ENCODE results near the gene TCERG1. TPM values are rescaled to one million over a fixed set of nuclear protein-coding genes. Genes with fewer than 3 reads are reported as not detected.

The TCERG1 gene
- total RNA-seq, 1 donor from 2014 or later: 227 TPM

DNA sequence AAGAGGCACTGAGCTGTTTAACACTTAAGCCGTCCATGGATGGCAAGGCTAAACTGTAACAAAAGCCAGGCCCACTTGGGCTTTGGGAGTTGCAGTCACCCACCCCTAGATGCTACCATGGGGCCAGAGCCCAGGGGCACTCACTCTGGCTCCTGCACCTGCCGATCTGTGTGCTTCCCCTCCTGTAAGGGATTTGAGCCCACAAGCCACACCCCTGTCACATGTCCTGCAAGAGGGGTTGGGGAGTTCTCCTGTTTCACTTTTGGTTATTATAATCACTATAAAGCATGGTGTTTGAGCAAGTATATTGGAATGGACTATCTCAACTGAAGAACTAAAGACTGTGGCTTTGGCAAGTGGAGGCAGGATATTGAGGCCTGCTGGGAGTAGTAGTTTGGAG lies 82.9 kb downstream of the TCERG1 start:
- Mint-ChIP-seq H3K27me3 (ENCODE audit: insufficient read depth, low read depth) (peaks cover 5% of the 10 kb centered on the region), H3K4me1 (peaks cover 8% of the 10 kb centered on the region), H3K36me3 (no peaks in the 10 kb centered on the region), H3K9me3 (peaks cover 2% of the 10 kb centered on the region), H3K4me3 (no peak overlapping the region), H3K27ac (no peak overlapping the region)
- no peak overlapping the region for H2AFZ ChIP-seq (replicated peaks)
- no peaks in the 10 kb centered on the region for H3F3A ChIP-seq (ENCODE audit: low read depth)
- H3K4me1 ChIP-seq: no peaks in the 10 kb centered on the region
- no peaks in the 10 kb centered on the region for H3K27me3 ChIP-seq
- no peaks in the 10 kb centered on the region for H3K36me3 ChIP-seq
- no peak overlapping the region for H3K9ac ChIP-seq
- no peaks in the 10 kb centered on the region for H4K20me1 ChIP-seq (ENCODE audit: low read depth)
- TF ChIP-seq, protein P1, sequence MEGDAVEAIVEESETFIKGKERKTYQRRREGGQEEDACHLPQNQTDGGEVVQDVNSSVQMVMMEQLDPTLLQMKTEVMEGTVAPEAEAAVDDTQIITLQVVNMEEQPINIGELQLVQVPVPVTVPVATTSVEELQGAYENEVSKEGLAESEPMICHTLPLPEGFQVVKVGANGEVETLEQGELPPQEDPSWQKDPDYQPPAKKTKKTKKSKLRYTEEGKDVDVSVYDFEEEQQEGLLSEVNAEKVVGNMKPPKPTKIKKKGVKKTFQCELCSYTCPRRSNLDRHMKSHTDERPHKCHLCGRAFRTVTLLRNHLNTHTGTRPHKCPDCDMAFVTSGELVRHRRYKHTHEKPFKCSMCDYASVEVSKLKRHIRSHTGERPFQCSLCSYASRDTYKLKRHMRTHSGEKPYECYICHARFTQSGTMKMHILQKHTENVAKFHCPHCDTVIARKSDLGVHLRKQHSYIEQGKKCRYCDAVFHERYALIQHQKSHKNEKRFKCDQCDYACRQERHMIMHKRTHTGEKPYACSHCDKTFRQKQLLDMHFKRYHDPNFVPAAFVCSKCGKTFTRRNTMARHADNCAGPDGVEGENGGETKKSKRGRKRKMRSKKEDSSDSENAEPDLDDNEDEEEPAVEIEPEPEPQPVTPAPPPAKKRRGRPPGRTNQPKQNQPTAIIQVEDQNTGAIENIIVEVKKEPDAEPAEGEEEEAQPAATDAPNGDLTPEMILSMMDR (IDR thresholded peaks at IDR 0.05): no peak
- TF ChIP-seq EZH2 (IDR thresholded peaks at IDR 0.05) (no peak), EZH2phosphoT487 (IDR thresholded peaks at IDR 0.05) (no peak)
- no peaks in the 10 kb centered on the region for H3K9me3 ChIP-seq (ENCODE audit: low read depth)
- no peak overlapping the region for H3K27ac ChIP-seq
- no peak overlapping the region for H3K4me2 ChIP-seq
- no peak for DNase-seq (ENCODE audit: low spot score)
- H3K4me3 ChIP-seq: no peak overlapping the region
- no peaks in the 10 kb centered on the region for H3K79me2 ChIP-seq (ENCODE audit: low read depth)

DNA sequence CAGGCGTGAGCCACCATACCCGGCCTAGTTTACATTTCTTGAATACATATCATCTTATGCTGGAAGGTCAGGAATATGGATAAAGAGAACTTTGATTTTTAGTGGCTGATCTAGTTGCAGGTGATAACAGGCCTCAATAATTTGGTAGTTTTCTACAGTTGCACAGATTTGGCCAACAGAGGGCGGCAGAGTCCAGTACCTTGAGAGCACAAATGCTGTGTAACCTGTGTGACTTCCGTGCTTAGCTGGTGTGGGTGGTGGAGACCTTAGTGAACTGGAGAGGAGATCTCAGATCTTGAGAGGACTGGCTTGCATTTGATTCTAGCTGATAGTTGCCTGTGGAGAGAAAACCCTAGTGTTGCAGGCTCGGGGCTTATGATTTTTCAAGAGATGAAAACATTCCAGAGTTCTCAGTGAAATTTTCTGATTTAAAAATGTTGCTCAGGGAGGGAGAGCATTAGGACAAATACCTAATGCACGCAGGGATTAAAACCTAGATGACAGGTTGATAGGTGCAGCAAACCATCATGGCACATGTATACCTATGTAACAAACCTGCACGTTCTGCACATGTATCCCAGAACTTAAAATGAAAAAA lies 86.2 kb downstream of the TCERG1 start:
- peak overlapping the region; percentile 95 for H2AFZ ChIP-seq (replicated peaks)
- peaks cover 8% of the 10 kb centered on the region for H3K4me1 Mint-ChIP-seq
- H3K27ac Mint-ChIP-seq: no peak overlapping the region

DNA sequence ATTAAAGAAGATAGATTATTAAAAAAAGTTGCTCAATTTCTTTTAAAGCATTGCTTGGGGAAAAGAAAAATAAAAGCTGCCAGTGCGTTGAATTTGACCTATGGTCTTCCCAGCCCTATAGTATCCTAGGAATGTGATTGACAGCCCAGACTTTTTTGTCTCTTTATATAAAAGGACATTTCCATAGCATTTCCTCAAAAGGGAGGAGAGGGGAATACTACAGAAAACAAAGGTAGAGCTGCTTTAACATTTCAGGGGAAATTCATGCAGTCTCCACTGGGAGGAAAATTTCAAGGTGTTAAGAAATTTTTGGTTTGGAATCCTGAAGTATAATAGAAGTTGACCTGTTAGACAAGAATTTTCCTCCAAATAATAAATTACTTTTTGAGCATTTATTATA lies 86.7 kb downstream of the TCERG1 start:
- Histone ChIP-seq H3K36me3 (no peaks in the 10 kb centered on the region), H3K9ac (no peak overlapping the region), H3K4me2 (no peak overlapping the region), H3K4me1 (no peaks in the 10 kb centered on the region), H3K4me3 (no peak overlapping the region), H3K9me3 (ENCODE audit: low read depth) (no peaks in the 10 kb centered on the region), H3K27ac (no peak overlapping the region), H3K79me2 (ENCODE audit: low read depth) (no peaks in the 10 kb centered on the region), H4K20me1 (ENCODE audit: low read depth) (no peaks in the 10 kb centered on the region), H3F3A (ENCODE audit: low read depth) (no peaks in the 10 kb centered on the region), H2AFZ (replicated peaks) (no peak overlapping the region), H3K27me3 (no peaks in the 10 kb centered on the region)
- Mint-ChIP-seq H3K27ac (no peak overlapping the region), H3K27me3 (ENCODE audit: insufficient read depth, low read depth) (peaks cover 4% of the 10 kb centered on the region), H3K36me3 (no peaks in the 10 kb centered on the region), H3K4me1 (peaks cover 8% of the 10 kb centered on the region), H3K9me3 (no peaks in the 10 kb centered on the region), H3K4me3 (no peak overlapping the region)
- no peak for TF ChIP-seq EZH2 (IDR thresholded peaks at IDR 0.05)
- TF ChIP-seq EZH2phosphoT487 (IDR thresholded peaks at IDR 0.05): no peak
- TF ChIP-seq, protein P1 (IDR thresholded peaks at IDR 0.05): no peak
- DNase-seq (ENCODE audit: low spot score): no peak

More for the DNA sequence above, 86.2 kb downstream of the TCERG1 start:
- Mint-ChIP-seq H3K27me3 (ENCODE audit: insufficient read depth, low read depth) (peaks cover 5% of the 10 kb centered on the region), H3K4me3 (no peak overlapping the region), H3K9me3 (peaks cover under 1% of the 10 kb centered on the region), H3K36me3 (no peaks in the 10 kb centered on the region)
- Histone ChIP-seq H3K79me2 (ENCODE audit: low read depth) (no peaks in the 10 kb centered on the region), H3K4me3 (no peak overlapping the region), H3K4me2 (no peak overlapping the region), H3K36me3 (no peaks in the 10 kb centered on the region), H3F3A (ENCODE audit: low read depth) (no peaks in the 10 kb centered on the region), H3K27ac (no peak overlapping the region), H3K9me3 (ENCODE audit: low read depth) (no peaks in the 10 kb centered on the region), H3K27me3 (no peaks in the 10 kb centered on the region), H4K20me1 (ENCODE audit: low read depth) (no peaks in the 10 kb centered on the region), H3K9ac (no peak overlapping the region), H3K4me1 (no peaks in the 10 kb centered on the region)
- DNase-seq (ENCODE audit: low spot score): peak; percentile 87
- TF ChIP-seq EZH2 (IDR thresholded peaks at IDR 0.05) (no peak), EZH2phosphoT487 (IDR thresholded peaks at IDR 0.05) (no peak)
- TF ChIP-seq, protein P1 (IDR thresholded peaks at IDR 0.05): peak; percentile 95
